Esophagus muscularis mucosa (tissue), 3 donors: ENCODE data around the gene GRIFIN.

Source experiments
- POLR2A ChIP-seq: fragments of 450-650 bp; IDR thresholded peaks from one replicate; pipeline ENCODE4 v1.6.1; 2017; ENCODE audit warnings: antibody characterized with exemption, moderate library complexity, mild to moderate bottlenecking, low read depth
- POLR2AphosphoS5 ChIP-seq, 2 donors: sonication (generic); formaldehyde crosslinking; IDR thresholded peaks; one replicate each; pipeline ENCODE4 v1.6.1; 2017; ENCODE audit warnings: antibody characterized with exemption in 2 of 2
- TF ChIP-seq, protein P1 (sequence below), 3 experiments: fragments of 200-600 bp in 2 of 3; fragments of 450-650 bp in 1 of 3; sonication (generic) in 2 of 3; IDR thresholded peaks; one replicate each; pipeline ENCODE4 v1.5.1; 2017 to 2019; ENCODE audit warnings: antibody characterized with exemption in 3 of 3, mild to moderate bottlenecking in 2 of 3, moderate library complexity in 1 of 3

DNA sequence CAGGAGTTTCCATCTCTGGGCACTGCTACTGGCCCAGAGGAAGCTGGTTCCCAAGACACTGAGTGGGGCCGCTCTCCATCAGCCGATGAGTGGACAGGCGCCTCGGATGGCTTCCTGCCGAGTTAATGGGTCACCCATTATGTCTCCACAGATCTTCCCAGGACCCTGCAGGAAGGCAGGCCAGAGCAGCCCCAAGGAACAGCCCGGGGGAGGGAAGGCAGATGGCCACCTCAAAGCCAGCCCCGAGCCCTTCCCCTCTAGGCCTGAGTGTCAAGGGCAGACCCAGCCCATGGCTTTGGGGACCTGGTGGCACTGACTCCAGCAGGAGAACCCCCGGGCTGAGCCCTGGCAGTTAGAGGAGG lies 40.0 kb upstream of the GRIFIN start:
- TF ChIP-seq, protein P1, sequence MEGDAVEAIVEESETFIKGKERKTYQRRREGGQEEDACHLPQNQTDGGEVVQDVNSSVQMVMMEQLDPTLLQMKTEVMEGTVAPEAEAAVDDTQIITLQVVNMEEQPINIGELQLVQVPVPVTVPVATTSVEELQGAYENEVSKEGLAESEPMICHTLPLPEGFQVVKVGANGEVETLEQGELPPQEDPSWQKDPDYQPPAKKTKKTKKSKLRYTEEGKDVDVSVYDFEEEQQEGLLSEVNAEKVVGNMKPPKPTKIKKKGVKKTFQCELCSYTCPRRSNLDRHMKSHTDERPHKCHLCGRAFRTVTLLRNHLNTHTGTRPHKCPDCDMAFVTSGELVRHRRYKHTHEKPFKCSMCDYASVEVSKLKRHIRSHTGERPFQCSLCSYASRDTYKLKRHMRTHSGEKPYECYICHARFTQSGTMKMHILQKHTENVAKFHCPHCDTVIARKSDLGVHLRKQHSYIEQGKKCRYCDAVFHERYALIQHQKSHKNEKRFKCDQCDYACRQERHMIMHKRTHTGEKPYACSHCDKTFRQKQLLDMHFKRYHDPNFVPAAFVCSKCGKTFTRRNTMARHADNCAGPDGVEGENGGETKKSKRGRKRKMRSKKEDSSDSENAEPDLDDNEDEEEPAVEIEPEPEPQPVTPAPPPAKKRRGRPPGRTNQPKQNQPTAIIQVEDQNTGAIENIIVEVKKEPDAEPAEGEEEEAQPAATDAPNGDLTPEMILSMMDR (IDR thresholded peaks at IDR 0.05), result no peak
- TF ChIP-seq POLR2AphosphoS5 (IDR thresholded peaks at IDR 0.05) (no peak), POLR2A (no peak)
